ENCODE results near the gene PLEKHD1.
"Not testable (repeated sequence)": the region's sequence is repeated elsewhere in the genome, so short reads cannot be mapped to it uniquely, and the experiment has no call there.

The PLEKHD1 gene

GRCh38 chr14:69484444-69485314 lies at the start of gene PLEKHD1:
Gene PLEKHD1, plus strand, starts transcription at chr14:69484728. Its CDS starts 238 bp downstream, at chr14:69484966.
- no peak for DNase-seq

- no peak for DNase-seq
Measured at GRCh38 chr14:69439521-69440270, 44.8 kb upstream of the PLEKHD1 start.

DNA sequence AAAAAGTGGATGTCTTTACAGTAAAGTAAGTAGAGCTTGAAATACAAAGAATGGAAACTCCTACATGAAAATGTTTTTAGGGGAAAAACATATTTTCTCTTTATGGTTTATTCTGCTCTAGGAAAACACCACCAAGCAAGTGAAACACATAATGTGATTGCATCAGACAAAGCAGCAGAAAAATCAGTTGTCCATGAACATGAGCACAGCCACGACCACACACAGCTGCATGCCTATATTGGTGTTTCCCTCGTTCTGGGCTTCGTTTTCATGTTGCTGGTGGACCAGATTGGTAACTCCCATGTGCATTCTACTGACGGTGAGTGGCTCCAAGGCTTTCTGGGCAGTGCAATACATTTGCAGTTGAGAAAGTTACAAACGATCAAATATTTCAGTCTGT lies 42.6 kb upstream of the PLEKHD1 start:
- no peak for DNase-seq

DNA sequence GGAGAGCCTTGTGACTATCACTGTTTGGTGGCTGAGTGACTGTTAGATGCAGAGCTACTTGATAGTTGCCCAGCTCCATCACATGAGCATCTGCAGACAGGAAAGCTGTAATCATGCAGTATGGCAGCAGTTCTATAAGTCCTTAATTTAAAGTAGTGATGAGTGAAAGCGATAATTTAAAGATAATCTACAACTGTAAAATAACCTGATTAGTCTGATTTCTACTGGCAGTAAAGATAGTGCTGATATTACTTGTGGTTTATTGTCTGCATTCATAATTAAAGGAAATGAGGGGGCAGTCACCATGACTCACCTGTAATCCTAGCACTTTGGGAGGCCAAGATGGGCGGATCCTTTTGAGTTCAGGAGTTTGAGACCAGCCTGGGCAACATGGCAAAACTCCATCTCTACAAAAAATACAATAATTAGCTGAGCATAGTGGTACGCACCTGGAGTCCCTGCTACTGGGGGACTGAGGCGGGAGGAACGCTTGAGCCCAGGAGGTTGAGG lies 41.2 kb upstream of the PLEKHD1 start:
- DNase-seq: no peak

GRCh38 chr14:69449216-69449615 lies 35.3 kb upstream of the PLEKHD1 start:
- no peak for DNase-seq

- DNase-seq: no peak
Measured at GRCh38 chr14:69451941-69452340, 32.6 kb upstream of the PLEKHD1 start.

GRCh38 chr14:69458350-69458749 lies 26.2 kb upstream of the PLEKHD1 start:
- DNase-seq: no peak

GRCh38 chr14:69459122-69459521 lies 25.4 kb upstream of the PLEKHD1 start:
- no peak for DNase-seq

DNA sequence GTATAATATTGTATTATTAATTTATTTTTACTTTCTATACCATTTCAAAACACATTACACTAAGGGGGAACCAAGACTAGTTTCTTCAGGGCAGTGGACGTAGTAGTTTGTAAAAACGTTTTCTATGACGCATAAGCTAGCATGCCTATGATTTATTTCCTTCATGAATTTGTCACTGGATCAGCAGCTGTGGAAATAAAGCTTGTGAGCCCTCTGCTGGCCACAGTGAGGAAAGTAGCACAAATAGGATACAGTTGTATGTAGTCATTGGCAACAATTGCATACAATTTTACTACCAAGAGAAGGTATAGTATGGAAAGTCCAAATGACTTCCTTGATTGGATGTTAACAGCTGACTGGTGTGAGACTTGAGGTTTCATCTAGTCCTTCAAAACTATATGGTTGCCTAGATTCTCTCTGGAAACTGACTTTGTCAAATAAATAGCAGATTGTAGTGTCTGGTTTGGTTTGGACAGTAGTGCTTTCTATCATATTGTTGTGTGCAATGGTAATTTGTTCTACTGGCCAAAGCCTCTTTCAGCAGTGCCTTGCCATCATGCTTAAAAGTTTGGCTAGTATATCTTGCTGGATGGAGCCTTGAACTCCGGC lies 24.3 kb upstream of the PLEKHD1 start:
- DNase-seq: peak; percentile 60 to 64

GRCh38 chr14:69464379-69464778 lies 20.1 kb upstream of the PLEKHD1 start:
- DNase-seq: no peak

DNA sequence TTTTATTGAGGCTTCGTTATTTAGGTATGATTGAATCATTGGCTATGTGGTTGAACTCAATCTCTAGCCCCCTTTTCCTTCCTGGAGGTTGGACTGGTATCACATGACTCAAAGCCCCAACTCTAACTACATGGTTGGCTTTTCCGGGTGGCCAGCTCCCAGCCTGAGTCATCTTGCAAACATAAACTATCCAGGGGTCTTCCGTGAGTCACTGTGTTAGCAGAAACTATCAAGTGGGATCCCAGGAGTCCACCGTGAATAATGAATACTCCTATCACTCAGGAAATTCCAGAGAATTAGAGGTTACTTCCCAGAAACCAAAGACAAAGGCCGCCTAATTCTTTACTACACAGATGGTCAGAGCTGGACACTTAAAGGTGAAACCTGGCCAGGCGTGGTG lies 19.7 kb upstream of the PLEKHD1 start:
- no peak for DNase-seq

DNA sequence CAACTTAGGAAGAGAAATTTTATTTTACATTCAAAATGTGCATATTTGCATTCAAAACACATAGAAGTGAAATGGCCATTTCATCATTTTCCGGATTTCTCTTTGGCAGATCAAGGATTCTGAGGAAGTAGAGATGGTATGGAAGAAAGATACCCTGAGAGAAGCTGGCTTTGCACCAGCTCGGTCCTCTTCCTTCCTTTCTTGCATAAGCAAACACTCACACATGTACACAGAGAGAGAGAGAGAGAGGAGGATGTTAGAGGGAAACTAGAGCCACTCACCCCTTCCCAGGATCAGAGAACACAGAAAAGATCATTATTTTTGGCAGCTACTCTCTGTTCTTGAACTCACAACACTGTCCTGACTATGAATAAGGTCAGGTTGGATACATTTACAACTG lies 15.6 kb upstream of the PLEKHD1 start:
- no peak for DNase-seq

DNA sequence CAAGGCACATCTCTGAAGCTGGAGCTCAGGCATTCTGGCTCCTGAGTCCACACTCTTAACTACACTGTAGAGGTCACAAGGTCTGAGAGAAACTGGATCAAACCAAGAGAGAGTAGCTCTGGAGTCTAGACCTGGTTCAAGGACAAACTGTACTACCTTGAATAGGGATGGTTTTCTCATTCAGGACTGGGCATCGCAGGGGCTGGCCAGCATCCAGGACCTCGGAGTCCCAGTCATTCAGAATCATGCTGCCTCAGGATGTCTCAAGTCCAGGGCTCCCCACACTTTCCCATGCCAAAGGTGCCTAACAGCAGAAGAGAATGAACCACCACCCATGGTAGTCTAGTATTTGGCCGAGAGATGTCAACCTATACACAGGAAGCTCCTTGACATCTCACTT lies 13.1 kb upstream of the PLEKHD1 start:
- DNase-seq: no peak

GRCh38 chr14:69471916-69472315 lies 12.6 kb upstream of the PLEKHD1 start:
- no peak for DNase-seq

DNA sequence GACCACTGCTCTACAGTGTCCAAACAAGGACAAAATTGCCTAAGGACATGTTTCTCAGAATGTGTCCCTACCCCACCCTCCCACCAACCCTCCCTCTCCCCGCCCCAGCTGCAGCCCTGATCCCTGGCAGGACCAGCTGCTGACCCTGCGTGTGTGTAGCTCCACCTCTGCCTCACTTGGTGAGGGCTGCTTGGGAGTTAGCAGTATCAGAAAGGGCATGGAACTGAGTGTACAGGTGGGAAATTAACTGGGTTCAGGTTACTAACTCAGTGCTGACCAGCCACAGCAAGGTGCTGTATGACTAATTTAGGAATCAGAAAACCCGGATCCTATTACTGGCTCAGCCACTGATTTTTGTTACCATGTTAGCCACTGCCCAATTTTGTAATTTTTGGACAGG lies 11.3 kb upstream of the PLEKHD1 start:
- no peak for DNase-seq

- no peak for DNase-seq
Measured at GRCh38 chr14:69473946-69474345, 10.6 kb upstream of the PLEKHD1 start.

DNA sequence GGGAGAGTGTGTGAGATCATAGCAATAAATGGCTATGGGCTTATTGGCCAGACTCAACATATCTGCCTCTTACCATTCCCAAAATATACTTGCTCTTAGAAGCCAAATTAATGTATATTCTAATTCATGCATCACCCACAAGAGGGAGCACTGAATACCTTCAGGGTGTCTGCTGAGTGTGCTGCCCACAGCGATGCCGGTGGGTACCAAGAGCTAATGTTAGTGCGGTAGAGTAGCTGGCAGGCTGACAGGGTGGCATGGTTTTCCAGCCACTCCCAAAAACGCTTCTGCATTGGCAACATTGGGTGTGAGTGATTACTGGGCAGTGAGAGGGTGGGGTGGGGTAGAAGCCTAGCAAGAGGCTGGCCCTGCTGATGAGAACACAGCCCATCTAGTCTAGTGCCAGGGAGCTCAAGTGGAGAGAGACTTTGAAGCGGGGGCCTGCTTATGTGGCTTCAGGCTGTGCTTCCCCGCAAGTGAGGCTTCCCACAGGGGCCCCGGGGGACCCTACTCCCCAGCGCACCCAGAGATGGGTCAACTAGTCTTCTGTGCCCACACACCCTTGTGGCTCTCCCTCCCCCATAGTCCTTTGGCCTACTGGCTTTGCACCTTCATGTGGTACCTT lies 9.2 kb upstream of the PLEKHD1 start:
- DNase-seq: no peak

- not testable (repeated sequence) for DNase-seq
Measured at GRCh38 chr14:69476824-69477450, 7.6 kb upstream of the PLEKHD1 start.

DNA sequence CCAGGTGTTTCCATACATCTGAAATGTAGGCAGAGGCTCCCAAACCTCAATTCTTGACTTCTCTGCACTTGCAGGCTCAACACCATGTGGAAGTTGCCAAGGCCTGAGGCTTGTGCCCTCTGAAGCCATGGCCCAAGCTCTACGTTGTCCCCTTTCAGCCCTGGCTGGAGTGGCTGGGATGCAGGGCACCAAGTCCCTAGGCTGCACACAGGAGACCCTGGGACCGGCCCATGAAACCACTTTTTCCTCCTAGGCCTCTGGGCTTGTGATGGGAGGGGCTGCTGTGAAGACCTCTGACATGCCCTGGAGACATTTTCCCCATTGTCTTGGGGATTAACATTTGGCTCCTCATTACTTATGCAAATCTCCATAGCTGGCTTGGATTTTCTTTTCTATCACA lies 6.5 kb upstream of the PLEKHD1 start:
- DNase-seq: not testable (repeated sequence)

GRCh38 chr14:69479696-69480095 lies 4.8 kb upstream of the PLEKHD1 start:
- no peak for DNase-seq

- no peak for DNase-seq
Measured at GRCh38 chr14:69480136-69480535, 4.4 kb upstream of the PLEKHD1 start.

GRCh38 chr14:69481815-69482568 lies 2.5 kb upstream of the PLEKHD1 start:
- no peak for DNase-seq

Measured in CD4-positive, alpha-beta T cell treated with Interleukin-1 beta for 1 hour (primary cell).